GM19324 (cell line): ENCODE results near the gene ILRUN.
A peak's percentile ranks its signal among the peaks of the same experiment; 100 is the strongest.
"Not testable (repeated sequence)": the region's sequence is repeated elsewhere in the genome, so short reads cannot be mapped to it uniquely, and the experiment has no call there.

ENCODE experiments used
- ATAC-seq: cut with Tn5 transposase; IDR thresholded peaks from one replicate; pipeline ENCODE4 v1.9.1; 2021; ENCODE audit warnings: mild to moderate bottlenecking, moderate library complexity; ENCODE audit not compliant: unreplicated experiment, low FRiP score

ILRUN gene

GRCh38 chr6:34697904-34698559 lies 1.5 kb upstream of the ILRUN start:
- no peak for ATAC-seq

GRCh38 chr6:34697544-34697836 lies 923 bp upstream of the ILRUN start:
- no peak for ATAC-seq

GRCh38 chr6:34696189-34696738 lies 303 bp downstream of the ILRUN start:
- peak; percentile 43 for ATAC-seq

- no peak for ATAC-seq
These were observed 808 bp downstream of the ILRUN start for GRCh38 chr6:34695729-34696188.

- ATAC-seq = no peak
These were observed 4.3 kb downstream of the ILRUN start for GRCh38 chr6:34692280-34692679.

- no peak for ATAC-seq
These were observed 6.8 kb downstream of the ILRUN start for GRCh38 chr6:34689742-34690141.

- no peak for ATAC-seq
These were observed 7.6 kb downstream of the ILRUN start for GRCh38 chr6:34688956-34689355.

- ATAC-seq = no peak
These were observed 11.6 kb downstream of the ILRUN start for GRCh38 chr6:34684919-34685318.

- no peak for ATAC-seq
These were observed 12.2 kb downstream of the ILRUN start for GRCh38 chr6:34684364-34684763.

- no peak for ATAC-seq
These were observed 15.6 kb downstream of the ILRUN start for GRCh38 chr6:34680802-34681515.

- ATAC-seq = not testable (repeated sequence)
These were observed 16.3 kb downstream of the ILRUN start for GRCh38 chr6:34680313-34680712.

- ATAC-seq = no peak
These were observed 16.9 kb downstream of the ILRUN start for GRCh38 chr6:34679552-34680253.

- no peak for ATAC-seq
These were observed 20.4 kb downstream of the ILRUN start for GRCh38 chr6:34676140-34676539.

GRCh38 chr6:34674930-34675329 lies 21.6 kb downstream of the ILRUN start:
- ATAC-seq = peak; percentile 36

- no peak for ATAC-seq
These were observed 22.3 kb downstream of the ILRUN start for GRCh38 chr6:34674268-34674639.

GRCh38 chr6:34673064-34673463 lies 23.5 kb downstream of the ILRUN start:
- no peak for ATAC-seq

GRCh38 chr6:34672657-34673043 lies 23.9 kb downstream of the ILRUN start:
- ATAC-seq = no peak

- peak; percentile 70 for ATAC-seq
These were observed 24.5 kb downstream of the ILRUN start for GRCh38 chr6:34671801-34672656.

- ATAC-seq = no peak
These were observed 25.2 kb downstream of the ILRUN start for GRCh38 chr6:34671367-34671766.

- ATAC-seq = not testable (repeated sequence)
These were observed 27.8 kb downstream of the ILRUN start for GRCh38 chr6:34668799-34669198.
